HCT116 (cell line): Measurements from ENCODE around the gene DNAJC1.

Experiments used
- EZH2 ChIP-seq: fragments of 200-600 bp; sonication (generic); IDR thresholded peaks from 2 replicates; pipeline ENCODE4 v1.6.1; 2017; ENCODE audit warnings: antibody characterized with exemption, mixed run types
- EZH2phosphoT487 ChIP-seq: fragments of 200-600 bp; IDR thresholded peaks from 2 replicates; pipeline ENCODE4 v1.6.1; 2018; ENCODE audit warnings: antibody characterized with exemption, borderline replicate concordance
- FOSL1 ChIP-seq: IDR thresholded peaks from 2 replicates; pipeline ENCODE4 v1.6.1; 2012; ENCODE audit warnings: low read depth
- POLR2A ChIP-seq: IDR thresholded peaks from 2 replicates; pipeline ENCODE4 v1.7.0; 2011; ENCODE audit warnings: borderline replicate concordance; ENCODE audit not compliant: insufficient read depth, insufficient read length; ENCODE audit errors: extremely low read depth
- TF ChIP-seq, protein P1 (sequence below), 3 experiments: fragments of 200-600 bp in 1 of 3; sonication (generic) in 1 of 3; IDR thresholded peaks in 2 of 3; conservative IDR thresholded peaks in 1 of 3; 2 replicates each; pipeline ENCODE4 v1.5.1; 2012 to 2017; ENCODE audit warnings: low read depth in 2 of 3, low read length in 2 of 3, antibody characterized with exemption in 1 of 3, borderline replicate concordance in 1 of 3, control low read depth in 1 of 3, mild to moderate bottlenecking in 1 of 3, mixed read lengths in 1 of 3, mixed run types in 1 of 3, moderate library complexity in 1 of 3; ENCODE audit not compliant: insufficient read depth in 1 of 3
- TF ChIP-seq, protein P2 (sequence below): IDR thresholded peaks from 2 replicates; pipeline ENCODE4 v1.6.1; 2012; ENCODE audit warnings: low read depth
- TF ChIP-seq, protein P3 (sequence below): IDR thresholded peaks from 2 replicates; pipeline ENCODE4 v1.6.1; 2012
- TF ChIP-seq, protein P4 (sequence below): IDR thresholded peaks from 2 replicates; pipeline ENCODE4 v1.6.1; 2011; ENCODE audit warnings: mild to moderate bottlenecking, low read length, moderate library complexity; ENCODE audit not compliant: insufficient replicate concordance; ENCODE audit errors: extremely low read depth

DNA sequence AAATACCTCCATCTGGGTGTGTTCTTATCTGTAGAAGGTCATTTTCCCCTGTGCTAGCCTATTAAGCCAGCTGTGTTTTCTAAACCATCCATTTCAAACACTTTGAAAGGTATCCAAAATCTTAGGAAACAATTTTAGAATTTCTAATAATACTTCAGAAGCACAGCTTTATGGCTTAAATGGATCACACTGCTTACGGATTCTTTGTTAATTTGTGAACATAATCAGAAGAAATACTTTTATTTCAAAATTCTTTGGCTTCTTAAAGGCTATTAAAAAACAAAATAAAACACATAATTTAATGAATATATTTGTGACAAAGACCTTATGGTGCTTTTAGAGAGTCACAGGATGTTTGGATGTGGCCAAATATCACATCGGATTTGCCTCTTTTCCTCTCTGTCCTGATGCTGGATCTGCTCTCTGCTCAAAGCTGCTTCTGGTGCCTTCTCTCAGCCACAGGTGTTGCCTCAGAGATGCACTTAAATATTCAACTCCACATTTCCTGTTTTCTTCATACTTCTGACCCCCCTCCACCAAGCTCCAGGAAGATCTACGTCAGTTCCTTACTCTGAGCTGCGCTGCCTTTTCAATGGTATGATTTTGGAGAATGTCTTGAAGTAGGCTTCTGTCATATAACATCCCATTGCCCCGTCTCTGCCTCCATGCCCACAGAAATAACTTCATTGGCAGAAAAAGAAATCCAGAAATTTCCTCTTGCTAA is 238.9 kb downstream of the DNAJC1 start:
- TF ChIP-seq, protein P1, sequence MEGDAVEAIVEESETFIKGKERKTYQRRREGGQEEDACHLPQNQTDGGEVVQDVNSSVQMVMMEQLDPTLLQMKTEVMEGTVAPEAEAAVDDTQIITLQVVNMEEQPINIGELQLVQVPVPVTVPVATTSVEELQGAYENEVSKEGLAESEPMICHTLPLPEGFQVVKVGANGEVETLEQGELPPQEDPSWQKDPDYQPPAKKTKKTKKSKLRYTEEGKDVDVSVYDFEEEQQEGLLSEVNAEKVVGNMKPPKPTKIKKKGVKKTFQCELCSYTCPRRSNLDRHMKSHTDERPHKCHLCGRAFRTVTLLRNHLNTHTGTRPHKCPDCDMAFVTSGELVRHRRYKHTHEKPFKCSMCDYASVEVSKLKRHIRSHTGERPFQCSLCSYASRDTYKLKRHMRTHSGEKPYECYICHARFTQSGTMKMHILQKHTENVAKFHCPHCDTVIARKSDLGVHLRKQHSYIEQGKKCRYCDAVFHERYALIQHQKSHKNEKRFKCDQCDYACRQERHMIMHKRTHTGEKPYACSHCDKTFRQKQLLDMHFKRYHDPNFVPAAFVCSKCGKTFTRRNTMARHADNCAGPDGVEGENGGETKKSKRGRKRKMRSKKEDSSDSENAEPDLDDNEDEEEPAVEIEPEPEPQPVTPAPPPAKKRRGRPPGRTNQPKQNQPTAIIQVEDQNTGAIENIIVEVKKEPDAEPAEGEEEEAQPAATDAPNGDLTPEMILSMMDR (IDR thresholded peaks at IDR 0.05 in 2 of 3, conservative IDR thresholded peaks at IDR 0.05 in 1 of 3; ENCODE audit: borderline replicate concordance in 1 of 3, insufficient read depth in 1 of 3, low read depth in 2 of 3, low read length in 2 of 3) = no peak
- TF ChIP-seq POLR2A (no peak), FOSL1 (no peak), EZH2 (no peak), EZH2phosphoT487 (no peak)
- TF ChIP-seq, protein P2, sequence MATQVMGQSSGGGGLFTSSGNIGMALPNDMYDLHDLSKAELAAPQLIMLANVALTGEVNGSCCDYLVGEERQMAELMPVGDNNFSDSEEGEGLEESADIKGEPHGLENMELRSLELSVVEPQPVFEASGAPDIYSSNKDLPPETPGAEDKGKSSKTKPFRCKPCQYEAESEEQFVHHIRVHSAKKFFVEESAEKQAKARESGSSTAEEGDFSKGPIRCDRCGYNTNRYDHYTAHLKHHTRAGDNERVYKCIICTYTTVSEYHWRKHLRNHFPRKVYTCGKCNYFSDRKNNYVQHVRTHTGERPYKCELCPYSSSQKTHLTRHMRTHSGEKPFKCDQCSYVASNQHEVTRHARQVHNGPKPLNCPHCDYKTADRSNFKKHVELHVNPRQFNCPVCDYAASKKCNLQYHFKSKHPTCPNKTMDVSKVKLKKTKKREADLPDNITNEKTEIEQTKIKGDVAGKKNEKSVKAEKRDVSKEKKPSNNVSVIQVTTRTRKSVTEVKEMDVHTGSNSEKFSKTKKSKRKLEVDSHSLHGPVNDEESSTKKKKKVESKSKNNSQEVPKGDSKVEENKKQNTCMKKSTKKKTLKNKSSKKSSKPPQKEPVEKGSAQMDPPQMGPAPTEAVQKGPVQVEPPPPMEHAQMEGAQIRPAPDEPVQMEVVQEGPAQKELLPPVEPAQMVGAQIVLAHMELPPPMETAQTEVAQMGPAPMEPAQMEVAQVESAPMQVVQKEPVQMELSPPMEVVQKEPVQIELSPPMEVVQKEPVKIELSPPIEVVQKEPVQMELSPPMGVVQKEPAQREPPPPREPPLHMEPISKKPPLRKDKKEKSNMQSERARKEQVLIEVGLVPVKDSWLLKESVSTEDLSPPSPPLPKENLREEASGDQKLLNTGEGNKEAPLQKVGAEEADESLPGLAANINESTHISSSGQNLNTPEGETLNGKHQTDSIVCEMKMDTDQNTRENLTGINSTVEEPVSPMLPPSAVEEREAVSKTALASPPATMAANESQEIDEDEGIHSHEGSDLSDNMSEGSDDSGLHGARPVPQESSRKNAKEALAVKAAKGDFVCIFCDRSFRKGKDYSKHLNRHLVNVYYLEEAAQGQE = no peak
- TF ChIP-seq, protein P3, sequence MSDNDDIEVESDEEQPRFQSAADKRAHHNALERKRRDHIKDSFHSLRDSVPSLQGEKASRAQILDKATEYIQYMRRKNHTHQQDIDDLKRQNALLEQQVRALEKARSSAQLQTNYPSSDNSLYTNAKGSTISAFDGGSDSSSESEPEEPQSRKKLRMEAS = no peak
- TF ChIP-seq, protein P4, sequence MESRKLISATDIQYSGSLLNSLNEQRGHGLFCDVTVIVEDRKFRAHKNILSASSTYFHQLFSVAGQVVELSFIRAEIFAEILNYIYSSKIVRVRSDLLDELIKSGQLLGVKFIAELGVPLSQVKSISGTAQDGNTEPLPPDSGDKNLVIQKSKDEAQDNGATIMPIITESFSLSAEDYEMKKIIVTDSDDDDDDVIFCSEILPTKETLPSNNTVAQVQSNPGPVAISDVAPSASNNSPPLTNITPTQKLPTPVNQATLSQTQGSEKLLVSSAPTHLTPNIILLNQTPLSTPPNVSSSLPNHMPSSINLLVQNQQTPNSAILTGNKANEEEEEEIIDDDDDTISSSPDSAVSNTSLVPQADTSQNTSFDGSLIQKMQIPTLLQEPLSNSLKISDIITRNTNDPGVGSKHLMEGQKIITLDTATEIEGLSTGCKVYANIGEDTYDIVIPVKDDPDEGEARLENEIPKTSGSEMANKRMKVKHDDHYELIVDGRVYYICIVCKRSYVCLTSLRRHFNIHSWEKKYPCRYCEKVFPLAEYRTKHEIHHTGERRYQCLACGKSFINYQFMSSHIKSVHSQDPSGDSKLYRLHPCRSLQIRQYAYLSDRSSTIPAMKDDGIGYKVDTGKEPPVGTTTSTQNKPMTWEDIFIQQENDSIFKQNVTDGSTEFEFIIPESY = no peak
